ENCODE measurements around the gene ANKZF1. TPM values are rescaled to one million over a fixed set of nuclear protein-coding genes. Genes with fewer than 3 reads are reported as not detected.
A peak's percentile ranks its signal among the peaks of the same experiment; 100 is the strongest.

ANKZF1 gene
- polyA plus RNA-seq, 3 donors: 15.7 to 23.0 (median 20.7) TPM

- no peak overlapping the region for H3K27ac ChIP-seq (ENCODE audit: low read depth, low read length)
- WGBS, 3 donors: 73 to 86% (median 83%) methylated on average over 4 of the region's 4 CpGs
These were observed 42.8 kb downstream of the ANKZF1 start for GRCh38 chr2:219272356-219272755.

- 76 to 80% (median 78%) methylated on average over 2 of the region's 2 CpGs for WGBS, 3 donors
- no peak overlapping the region for H3K27ac ChIP-seq (ENCODE audit: low read depth, low read length)
These were observed 43.4 kb downstream of the ANKZF1 start for GRCh38 chr2:219272995-219273394.

GRCh38 chr2:219273937-219274336, 44.3 kb downstream of the ANKZF1 start:
- 82 to 87% (median 85%) methylated on average over 3 of the region's 3 CpGs for WGBS, 3 donors
- no peak overlapping the region for H3K27ac ChIP-seq (ENCODE audit: low read depth, low read length)

DNA sequence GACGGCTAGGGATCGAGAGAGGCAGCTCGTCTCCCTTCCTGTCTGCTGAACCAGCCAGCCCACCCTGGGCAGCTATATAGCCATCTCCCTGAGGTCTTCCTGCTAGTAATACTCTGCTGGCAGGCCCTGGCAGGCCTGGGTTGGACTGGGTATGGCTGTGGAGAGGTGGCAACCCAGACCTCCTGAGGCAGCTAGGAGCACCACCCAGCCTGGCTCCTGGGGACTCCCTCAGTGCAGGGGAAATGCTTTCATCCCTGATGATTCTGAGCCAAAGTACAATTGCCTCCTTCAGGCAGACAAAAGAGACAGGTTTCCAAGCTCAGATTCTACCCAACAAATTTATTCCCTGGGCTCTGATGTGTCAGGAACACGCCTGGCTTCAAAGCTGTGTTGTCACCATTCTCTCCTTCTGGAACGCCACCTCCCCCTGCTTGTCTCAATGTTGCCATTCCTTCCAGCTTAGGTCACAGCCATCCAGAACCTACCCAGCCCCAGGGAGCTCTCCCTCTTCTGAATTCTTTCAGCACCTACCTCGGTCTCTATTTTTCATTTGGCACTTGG, 44.8 kb downstream of the ANKZF1 start:
- 46 to 60% (median 52%) methylated on average over 6 of the region's 6 CpGs for WGBS, 3 donors
- no peak overlapping the region for H3K27ac ChIP-seq (ENCODE audit: low read depth, low read length)

DNA sequence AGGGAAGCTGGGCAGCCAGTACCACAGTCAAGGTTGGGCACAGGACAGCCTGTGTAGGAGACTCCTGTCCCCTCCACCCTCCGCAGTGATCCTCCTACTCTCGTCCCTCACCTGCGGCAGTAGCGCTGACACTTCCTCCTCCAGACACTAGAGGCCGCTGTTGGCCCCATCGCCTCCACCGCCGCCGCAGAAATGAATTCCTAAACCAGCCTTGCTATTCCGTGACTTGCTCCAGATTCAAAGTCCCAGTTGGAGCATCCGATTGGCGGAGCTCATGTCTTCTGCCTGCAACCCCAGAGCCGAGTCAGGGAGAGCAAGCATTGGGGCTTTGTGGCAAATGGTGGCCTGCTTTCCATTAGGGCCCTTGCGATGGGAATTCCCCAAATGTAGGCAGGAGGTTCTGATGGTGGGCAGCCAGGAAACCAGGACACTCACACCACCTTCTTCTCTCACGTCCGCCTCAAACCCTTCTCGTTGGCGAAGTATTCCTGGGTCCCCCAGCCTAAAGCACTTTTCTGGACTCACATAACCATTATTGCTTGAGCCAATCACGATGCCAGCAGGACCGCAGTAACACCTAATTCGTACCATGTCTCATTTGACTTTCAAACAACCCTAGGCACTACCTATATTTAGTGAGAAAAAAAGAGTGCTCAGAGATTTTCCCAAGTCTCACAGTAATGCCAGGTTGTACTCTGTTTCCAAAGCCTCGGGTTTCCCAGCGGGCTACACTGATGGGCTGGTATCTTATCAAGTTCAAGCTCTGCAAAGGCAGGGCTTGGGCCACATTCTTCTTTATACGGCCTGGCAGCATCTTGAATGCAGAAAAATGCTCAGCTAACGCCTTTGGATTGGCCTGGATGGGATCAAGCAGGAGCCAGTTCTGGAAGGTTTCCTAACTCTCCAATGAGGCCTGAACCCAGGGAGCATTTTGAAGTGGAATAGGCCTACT, 48.4 kb downstream of the ANKZF1 start:
- WGBS, 3 donors: 26 to 28% (median 26%) methylated on average over 25 of the region's 25 CpGs
- no peak overlapping the region for H3K27ac ChIP-seq (ENCODE audit: low read depth, low read length)

DNA sequence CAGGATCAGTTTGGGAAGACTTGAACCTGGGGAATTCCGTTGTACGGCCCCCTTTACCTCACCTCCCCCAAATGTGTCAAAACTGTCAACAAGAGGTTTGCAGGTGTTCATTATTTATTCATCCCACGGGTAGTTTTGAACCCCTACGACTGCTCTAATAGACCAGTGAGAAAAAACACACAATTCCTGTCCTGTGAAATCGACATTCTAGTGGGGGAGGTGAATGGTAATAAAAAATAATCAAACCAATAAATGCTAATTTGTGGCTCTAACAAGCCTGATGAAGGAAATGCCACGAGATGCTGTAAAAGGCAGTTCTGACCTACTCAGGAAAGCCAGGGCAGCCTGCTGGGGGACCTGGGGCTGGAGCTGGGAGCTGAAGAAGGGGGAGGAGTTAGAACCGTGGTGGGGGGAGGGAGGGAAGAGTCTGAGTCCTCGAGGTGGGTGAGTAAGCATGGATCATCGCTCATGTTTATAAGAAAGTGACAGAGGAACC, 49.1 kb downstream of the ANKZF1 start:
- WGBS, 3 donors: 6 to 13% (median 11%) methylated on average over 9 of the region's 9 CpGs
- peak overlapping the region; percentile 51 for H3K27ac ChIP-seq (ENCODE audit: low read depth, low read length)

DNA sequence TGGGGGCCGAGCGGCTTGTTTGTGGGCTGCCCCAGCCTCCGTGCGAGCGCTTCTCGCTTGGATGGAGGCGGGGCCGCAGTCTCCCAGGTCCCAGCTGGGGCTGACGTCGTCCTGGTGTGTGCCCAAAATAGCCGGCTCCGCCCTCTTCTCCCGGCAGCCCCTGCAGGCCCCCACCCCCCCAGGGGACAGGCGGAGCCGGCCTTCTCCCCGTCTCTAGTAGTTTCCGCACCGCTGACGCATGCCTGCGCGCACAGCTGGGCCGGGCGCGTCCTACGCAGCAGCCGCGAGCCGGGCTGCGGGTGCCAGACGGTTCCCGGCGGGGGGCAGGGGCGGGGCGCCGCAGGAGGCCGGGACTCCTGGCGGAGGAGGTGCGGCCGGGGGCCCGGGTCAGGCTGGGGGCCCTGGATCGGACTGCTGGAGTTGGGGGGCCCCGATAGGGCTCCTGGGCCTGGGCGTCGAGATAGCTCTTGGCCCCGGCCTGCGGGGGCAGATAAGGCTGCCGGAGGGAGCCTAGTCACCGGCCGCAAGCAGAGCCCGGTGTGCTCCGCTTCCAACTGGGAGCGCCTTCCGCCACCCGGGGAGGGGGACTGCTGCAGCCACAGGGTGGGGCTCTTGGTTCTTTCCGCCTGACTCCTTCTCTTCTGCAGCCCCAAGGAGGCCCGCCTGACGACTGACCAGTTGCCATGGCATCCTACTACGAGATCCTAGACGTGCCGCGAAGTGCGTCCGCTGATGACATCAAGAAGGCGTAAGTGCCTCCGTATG, 49.7 kb downstream of the ANKZF1 start, which contains the start of gene DNAJB2:
DNAJB2 (plus strand) TSS at position 216 of the 765 bp plus-strand sequence; CDS start at position 684, 468 bp downstream.
- WGBS, 3 donors: 0 to 2% (median 1%) methylated on average over 54 to 65 of the region's 65 CpGs
- H3K27ac ChIP-seq (ENCODE audit: low read depth, low read length): peak within 1 kb of the TSS; percentile 51

GRCh38 chr2:219279916-219280516, 50.4 kb downstream of the ANKZF1 start:
- H3K27ac ChIP-seq (ENCODE audit: low read depth, low read length): no peak overlapping the region
- WGBS, 3 donors: 35 to 50% (median 47%) methylated on average over 12 of the region's 12 CpGs

- H3K27ac ChIP-seq (ENCODE audit: low read depth, low read length): no peak overlapping the region
- WGBS, 3 donors: 92 to 95% (median 94%) methylated on average over 4 of the region's 4 CpGs
These were observed 51.0 kb downstream of the ANKZF1 start for GRCh38 chr2:219280651-219281050.

DNA sequence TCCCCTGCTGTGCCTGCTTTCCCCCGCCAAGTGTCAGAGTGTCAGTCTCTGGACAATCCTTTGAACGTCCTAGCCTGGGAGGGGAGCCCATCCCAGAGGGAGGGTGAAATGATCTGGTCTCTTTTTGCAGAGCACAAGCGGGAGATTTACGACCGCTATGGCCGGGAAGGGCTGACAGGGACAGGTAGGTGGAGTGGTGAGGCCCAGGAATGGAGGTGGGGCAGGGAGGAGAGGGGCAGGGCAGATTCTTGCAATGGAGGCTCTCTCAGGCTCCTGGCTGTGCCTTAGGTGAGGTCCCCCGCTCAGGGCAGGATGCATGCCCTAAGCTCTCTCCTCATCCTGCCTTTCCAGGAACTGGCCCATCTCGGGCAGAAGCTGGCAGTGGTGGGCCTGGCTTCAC, 52.0 kb downstream of the ANKZF1 start:
- 77 to 91% (median 89%) methylated on average over 8 of the region's 8 CpGs for WGBS, 3 donors
- H3K27ac ChIP-seq (ENCODE audit: low read depth, low read length): no peak overlapping the region

DNA sequence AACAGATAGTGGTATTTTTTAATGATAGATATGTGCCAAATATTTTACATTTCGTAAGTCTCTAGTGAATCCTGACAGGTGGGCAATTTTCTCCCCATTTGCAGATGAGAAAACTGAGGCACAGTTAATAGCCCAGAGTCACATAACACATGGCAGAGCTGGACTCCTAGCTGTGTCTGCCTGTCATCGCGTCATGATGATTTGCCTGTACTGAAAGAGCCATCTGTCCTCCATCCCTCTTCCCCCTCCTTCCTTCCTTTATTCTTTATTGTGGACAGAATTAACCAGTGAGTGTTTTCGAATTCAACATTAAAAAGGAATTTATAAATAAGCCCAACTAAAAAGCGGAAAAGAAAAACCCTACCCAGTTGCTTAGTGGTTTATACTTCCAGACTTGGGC, 52.8 kb downstream of the ANKZF1 start:
- no peak overlapping the region for H3K27ac ChIP-seq (ENCODE audit: low read depth, low read length)
- 85 to 87% (median 86%) methylated on average over 5 of the region's 5 CpGs for WGBS, 3 donors

- no peak overlapping the region for H3K27ac ChIP-seq (ENCODE audit: low read depth, low read length)
- 85 to 91% (median 89%) methylated on average over 17 of the region's 17 CpGs for WGBS, 3 donors
These were observed 53.5 kb downstream of the ANKZF1 start for GRCh38 chr2:219282943-219283581.

- WGBS, 3 donors: 86 to 93% (median 88%) methylated on average over 16 of the region's 16 CpGs
- H3K27ac ChIP-seq (ENCODE audit: low read depth, low read length): no peak overlapping the region
These were observed 55.1 kb downstream of the ANKZF1 start for GRCh38 chr2:219284501-219285372.

- H3K27ac ChIP-seq (ENCODE audit: low read depth, low read length): no peak overlapping the region
- 75 to 84% (median 81%) methylated on average over 12 of the region's 12 CpGs for WGBS, 3 donors
These were observed 55.7 kb downstream of the ANKZF1 start for GRCh38 chr2:219285373-219285735.

DNA sequence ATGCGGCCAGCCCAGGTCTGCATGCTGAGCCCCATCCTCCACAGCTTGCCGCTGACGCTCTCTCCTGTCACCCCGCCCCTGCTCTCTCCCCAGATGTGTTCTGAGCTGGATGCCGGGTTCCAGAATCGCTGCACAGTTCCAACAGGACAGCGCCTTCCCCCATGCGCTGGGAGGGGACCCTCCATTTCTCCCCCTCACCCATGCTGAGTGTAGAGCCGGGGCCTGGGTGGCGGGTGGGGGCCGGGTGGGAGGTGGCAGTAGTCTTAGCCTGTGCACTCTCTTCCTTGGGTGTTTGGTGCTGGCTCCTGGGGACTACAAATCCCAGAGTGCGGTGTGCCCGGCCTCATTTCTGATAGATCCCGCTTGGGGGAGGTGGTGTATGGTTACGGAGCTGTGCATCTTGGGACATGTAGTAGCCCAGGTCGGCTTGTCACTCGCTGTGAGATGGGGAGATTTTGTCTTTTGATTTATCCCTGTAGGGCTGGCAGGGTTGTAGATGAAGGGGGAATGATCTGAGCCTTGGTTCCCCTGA, 56.4 kb downstream of the ANKZF1 start:
- no peak overlapping the region for H3K27ac ChIP-seq (ENCODE audit: low read depth, low read length)
- 66 to 70% (median 67%) methylated on average over 17 of the region's 17 CpGs for WGBS, 3 donors

Measured in adipose tissue (tissue), 3 donors.